ENCODE data around the gene SLC12A1. TPM values are rescaled to one million over a fixed set of nuclear protein-coding genes. Genes with fewer than 3 reads are reported as not detected.

SLC12A1 gene
- total RNA-seq, 2 donors from 2014 or later, result not detected

DNA sequence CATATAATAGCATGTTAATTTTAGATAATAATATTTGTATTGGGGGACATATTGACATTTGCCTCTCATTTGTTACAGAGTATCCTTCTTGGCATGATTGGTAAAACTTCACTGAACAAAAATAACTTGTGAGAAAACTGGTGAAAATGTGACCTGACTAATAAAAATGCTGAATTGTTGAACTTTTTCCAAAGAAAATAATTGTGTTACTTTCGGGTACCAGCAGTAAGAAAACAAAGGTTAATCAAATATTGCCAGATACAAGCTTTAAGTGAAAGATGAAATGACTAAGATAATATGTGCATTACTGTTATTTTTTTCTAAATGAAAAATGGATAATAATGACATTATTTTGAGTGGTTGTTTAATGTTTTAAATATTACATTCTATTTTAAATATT is 15.2 kb downstream of the SLC12A1 start:
- DNase-seq (ENCODE audit: low spot score), result no peak
- no peak overlapping the region for H3K27ac ChIP-seq
- TF ChIP-seq, protein P1, sequence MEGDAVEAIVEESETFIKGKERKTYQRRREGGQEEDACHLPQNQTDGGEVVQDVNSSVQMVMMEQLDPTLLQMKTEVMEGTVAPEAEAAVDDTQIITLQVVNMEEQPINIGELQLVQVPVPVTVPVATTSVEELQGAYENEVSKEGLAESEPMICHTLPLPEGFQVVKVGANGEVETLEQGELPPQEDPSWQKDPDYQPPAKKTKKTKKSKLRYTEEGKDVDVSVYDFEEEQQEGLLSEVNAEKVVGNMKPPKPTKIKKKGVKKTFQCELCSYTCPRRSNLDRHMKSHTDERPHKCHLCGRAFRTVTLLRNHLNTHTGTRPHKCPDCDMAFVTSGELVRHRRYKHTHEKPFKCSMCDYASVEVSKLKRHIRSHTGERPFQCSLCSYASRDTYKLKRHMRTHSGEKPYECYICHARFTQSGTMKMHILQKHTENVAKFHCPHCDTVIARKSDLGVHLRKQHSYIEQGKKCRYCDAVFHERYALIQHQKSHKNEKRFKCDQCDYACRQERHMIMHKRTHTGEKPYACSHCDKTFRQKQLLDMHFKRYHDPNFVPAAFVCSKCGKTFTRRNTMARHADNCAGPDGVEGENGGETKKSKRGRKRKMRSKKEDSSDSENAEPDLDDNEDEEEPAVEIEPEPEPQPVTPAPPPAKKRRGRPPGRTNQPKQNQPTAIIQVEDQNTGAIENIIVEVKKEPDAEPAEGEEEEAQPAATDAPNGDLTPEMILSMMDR (IDR thresholded peaks at IDR 0.05), result no peak
- no peak for TF ChIP-seq POLR2A (IDR thresholded peaks at IDR 0.05)
- no peak for TF ChIP-seq POLR2AphosphoS5 (IDR thresholded peaks at IDR 0.05)
- no peaks in the 10 kb centered on the region for H3K36me3 ChIP-seq
- H3K27me3 ChIP-seq (replicated peaks; ENCODE audit: insufficient read depth), result no peaks in the 10 kb centered on the region
- WGBS, result 19% methylated on average over 1 of the region's 1 CpG
- no peaks in the 10 kb centered on the region for H3K9me3 ChIP-seq
- intact Hi-C loops (cut with DNase I), result no loop called here
- H3K4me3 ChIP-seq, result no peak overlapping the region
- H3K4me1 ChIP-seq (replicated peaks), result no peaks in the 10 kb centered on the region

DNA sequence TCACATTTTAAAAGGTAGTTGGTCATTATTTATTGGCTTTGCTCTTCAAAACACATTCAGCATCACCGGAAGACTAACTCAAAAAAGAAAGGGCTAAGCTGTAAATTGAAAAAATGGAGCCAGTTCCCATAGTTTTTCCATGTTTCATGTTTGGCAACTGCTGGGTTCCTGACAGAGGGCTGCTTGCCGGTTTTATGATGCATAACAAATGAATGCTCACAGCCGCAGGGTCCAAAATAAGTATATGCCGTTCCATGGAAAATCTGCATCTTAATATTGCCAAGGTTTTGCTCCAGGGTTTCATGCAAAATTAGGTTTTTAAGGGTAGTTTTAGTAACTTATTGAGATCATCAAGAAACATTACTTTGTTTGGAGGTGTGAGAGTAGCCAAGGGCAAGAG is 15.8 kb downstream of the SLC12A1 start:
- intact Hi-C loops (cut with DNase I), result no loop called here
- no peak for TF ChIP-seq POLR2A (IDR thresholded peaks at IDR 0.05)
- TF ChIP-seq, protein P1 (IDR thresholded peaks at IDR 0.05), result no peak
- TF ChIP-seq POLR2AphosphoS5 (IDR thresholded peaks at IDR 0.05), result no peak
- Histone ChIP-seq H3K27me3 (replicated peaks; ENCODE audit: insufficient read depth) (no peaks in the 10 kb centered on the region), H3K36me3 (no peaks in the 10 kb centered on the region), H3K27ac (no peak overlapping the region), H3K4me1 (replicated peaks) (no peaks in the 10 kb centered on the region), H3K9me3 (no peaks in the 10 kb centered on the region), H3K4me3 (no peak overlapping the region)
- no peak for DNase-seq (ENCODE audit: low spot score)
- 61% methylated on average over 4 of the region's 4 CpGs for WGBS

DNA sequence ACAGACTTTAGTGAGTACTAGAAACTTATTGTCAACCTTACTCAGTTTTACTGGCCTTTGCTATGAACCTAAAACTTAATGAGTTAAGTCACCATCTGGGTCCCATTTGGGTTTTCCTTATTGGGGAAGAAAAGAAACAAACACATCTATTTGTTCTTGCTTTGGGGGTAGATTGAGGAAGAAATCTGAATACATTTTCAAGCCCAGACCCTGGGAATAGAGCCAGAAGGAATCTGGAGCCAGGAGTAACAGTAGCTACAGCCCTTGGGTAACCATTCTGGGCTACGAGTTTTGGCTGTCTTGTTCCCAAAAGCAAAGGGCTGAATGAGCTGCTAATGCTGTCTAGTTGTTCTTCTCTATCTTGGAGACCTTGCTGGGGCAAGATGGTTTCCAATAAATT is 16.5 kb downstream of the SLC12A1 start:
- Histone ChIP-seq H3K27ac (no peak overlapping the region), H3K36me3 (no peaks in the 10 kb centered on the region), H3K4me3 (no peak overlapping the region), H3K27me3 (replicated peaks; ENCODE audit: insufficient read depth) (no peaks in the 10 kb centered on the region), H3K4me1 (replicated peaks) (no peaks in the 10 kb centered on the region), H3K9me3 (no peaks in the 10 kb centered on the region)
- 13% methylated on average over 1 of the region's 1 CpG for WGBS
- TF ChIP-seq, protein P1 (IDR thresholded peaks at IDR 0.05), result no peak
- TF ChIP-seq POLR2A (IDR thresholded peaks at IDR 0.05) (no peak), POLR2AphosphoS5 (IDR thresholded peaks at IDR 0.05) (no peak)
- DNase-seq (ENCODE audit: low spot score), result no peak
- intact Hi-C loops (cut with DNase I), result no loop called here

DNA sequence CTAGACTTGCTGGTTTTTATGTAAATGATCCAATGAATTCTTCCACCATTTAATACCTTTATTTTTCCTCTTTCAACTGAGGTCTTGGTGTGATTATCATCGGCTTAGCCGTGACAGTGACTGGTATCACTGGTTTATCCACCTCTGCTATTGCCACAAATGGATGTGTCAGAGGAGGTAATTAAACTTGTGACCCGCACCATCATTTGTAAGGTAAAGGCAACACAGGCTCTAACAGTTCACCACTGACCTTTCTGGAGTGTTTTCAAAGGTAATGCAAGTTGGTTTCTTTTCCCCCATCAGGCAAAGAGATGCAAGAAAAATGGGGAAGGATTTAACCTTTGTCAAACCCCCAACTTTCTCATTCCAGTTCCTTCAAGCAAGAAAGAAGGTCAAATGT is 19.7 kb downstream of the SLC12A1 start:
- DNase-seq (ENCODE audit: low spot score), result no peak
- H3K36me3 ChIP-seq, result no peaks in the 10 kb centered on the region
- no peaks in the 10 kb centered on the region for H3K9me3 ChIP-seq
- no peak overlapping the region for H3K4me3 ChIP-seq
- TF ChIP-seq, protein P1 (IDR thresholded peaks at IDR 0.05), result no peak
- 41% methylated on average over 3 of the region's 3 CpGs for WGBS
- intact Hi-C loops (cut with DNase I), result no loop called here
- no peak overlapping the region for H3K27ac ChIP-seq
- no peaks in the 10 kb centered on the region for H3K4me1 ChIP-seq (replicated peaks)
- no peaks in the 10 kb centered on the region for H3K27me3 ChIP-seq (replicated peaks; ENCODE audit: insufficient read depth)

DNA sequence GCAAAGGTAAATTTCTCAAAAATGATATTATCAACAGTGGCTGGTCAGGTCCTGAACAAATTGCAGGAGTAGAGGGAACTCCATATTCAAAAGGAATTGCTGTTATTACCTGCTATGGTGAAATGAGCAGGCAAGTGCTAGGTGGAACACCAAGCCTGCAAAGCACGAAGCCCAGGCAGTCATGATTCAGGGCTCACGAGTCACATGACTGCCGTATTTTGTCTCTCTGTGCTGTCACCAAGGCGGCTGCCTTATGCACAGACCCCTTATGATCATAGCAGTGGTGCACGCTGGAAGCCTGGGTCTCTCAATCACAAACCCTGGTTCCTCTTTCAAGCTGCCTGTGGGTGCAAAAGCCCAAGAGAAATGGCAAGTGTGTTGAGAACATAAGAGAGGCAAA is 24.4 kb downstream of the SLC12A1 start:
- Histone ChIP-seq H3K9me3 (no peaks in the 10 kb centered on the region), H3K4me1 (replicated peaks) (no peaks in the 10 kb centered on the region), H3K27ac (no peak overlapping the region), H3K36me3 (no peaks in the 10 kb centered on the region), H3K4me3 (no peak overlapping the region), H3K27me3 (replicated peaks; ENCODE audit: insufficient read depth) (no peaks in the 10 kb centered on the region)
- TF ChIP-seq, protein P1 (IDR thresholded peaks at IDR 0.05), result no peak
- no peak for TF ChIP-seq POLR2A (IDR thresholded peaks at IDR 0.05)
- no peak for DNase-seq (ENCODE audit: low spot score)
- intact Hi-C loops (cut with DNase I), result no loop called here
- 84% methylated on average over 5 of the region's 5 CpGs for WGBS
